SKM-1 treated with dmso at 0.1 percent for 144 hours (cell line): ENCODE measurements around the gene SCN5A.

ENCODE experiments used
- DNase-seq: peaks from one replicate; lab custom pipeline; 2025; ENCODE audit not compliant: unreplicated experiment; lab: John Stamatoyannopoulos, UW

The SCN5A gene

GRCh38 chr3:38511546-38511945 lies 137.9 kb downstream of the SCN5A start:
- DNase-seq, result no peak

DNA sequence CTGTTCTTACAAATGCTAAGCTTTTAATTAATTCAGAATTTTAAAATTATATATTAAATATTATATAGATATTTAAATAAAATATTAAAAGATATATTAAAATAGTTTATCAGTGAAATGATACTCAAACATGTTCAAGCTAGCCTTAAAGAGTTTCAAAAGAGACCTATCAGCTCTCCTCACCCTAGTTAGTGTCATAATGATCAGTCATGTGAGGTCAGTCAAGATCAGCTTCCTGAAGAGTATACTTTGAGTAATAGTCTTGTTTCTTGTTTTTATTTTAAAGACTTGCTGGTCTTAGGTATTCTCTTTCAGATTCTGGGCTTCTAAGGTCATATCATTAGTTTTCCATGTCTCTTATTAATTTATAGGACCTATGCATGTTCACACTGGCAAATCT lies 138.9 kb downstream of the SCN5A start:
- no peak for DNase-seq

GRCh38 chr3:38509732-38510131 lies 139.8 kb downstream of the SCN5A start:
- DNase-seq, result no peak

- no peak for DNase-seq
Observed at GRCh38 chr3:38507120-38507519, 142.4 kb downstream of the SCN5A start.

DNA sequence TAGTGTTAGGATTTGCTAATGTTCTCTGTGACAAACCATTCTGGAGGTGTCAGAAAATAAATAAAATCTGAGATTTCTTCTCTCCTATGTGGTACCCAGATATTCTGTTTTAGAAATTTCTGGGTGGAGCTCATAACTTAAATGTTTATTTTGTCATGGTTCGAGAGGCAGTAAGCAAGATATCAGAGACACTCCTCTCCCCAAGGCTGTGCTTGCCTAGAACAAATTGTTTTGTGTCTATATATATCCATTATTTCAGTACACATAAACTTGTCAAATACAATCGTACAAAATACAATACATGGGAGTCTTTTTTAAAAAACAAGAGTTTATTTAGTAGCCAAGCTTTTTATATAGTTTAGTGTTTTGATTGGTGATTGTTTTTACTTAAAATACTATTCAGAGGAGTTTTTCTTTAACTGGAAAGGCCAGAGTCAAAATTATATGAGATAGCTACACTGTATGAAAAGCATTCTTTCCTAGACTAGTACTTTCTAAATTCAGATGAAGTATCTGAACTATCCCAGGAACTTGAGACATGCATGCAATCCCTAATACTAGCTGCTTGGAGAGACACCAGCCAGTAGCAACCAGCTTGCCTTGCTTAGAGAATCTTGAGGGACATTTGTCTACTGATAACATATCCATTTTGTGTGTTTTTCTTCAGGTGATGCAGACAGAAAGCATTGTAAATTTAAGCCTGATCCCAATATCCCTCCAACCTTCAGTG lies 148.6 kb downstream of the SCN5A start:
- DNase-seq, result no peak
